BE2C (cell line): ENCODE measurements around the gene FOXS1.

Experiments
- DNase-seq: peaks from one replicate; pipeline ENCODE4 v3.0.0-alpha.2; 2020
- H3K27me3 ChIP-seq: fragments of 250-450 bp; sonication (Bioruptor Pico); 2 replicates; pipeline ENCODE4 v1.5.1; 2020; ENCODE audit warnings: mild to moderate bottlenecking
- H3K36me3 ChIP-seq: fragments of 250-450 bp; sonication (Bioruptor Pico); 2 replicates; pipeline ENCODE4 v1.5.1; 2020; ENCODE audit warnings: mild to moderate bottlenecking
- H3K4me1 ChIP-seq: fragments of 250-450 bp; sonication (Bioruptor Pico); 2 replicates; pipeline ENCODE4 v1.5.1; 2020
- H3K4me3 ChIP-seq: 2 replicates; pipeline ENCODE4 v1.5.1; 2011; ENCODE audit warnings: low read depth, low read length
- H3K9me3 ChIP-seq: fragments of 250-450 bp; sonication (Bioruptor Pico); 2 replicates; pipeline ENCODE4 v1.5.1; 2020
- CTCF ChIP-seq: IDR thresholded peaks from 2 replicates; pipeline ENCODE4 v1.5.1; 2012; ENCODE audit warnings: mild to moderate bottlenecking, low read depth, low read length

The FOXS1 gene

GRCh38 chr20:31859266-31859997 is 14.0 kb upstream of the FOXS1 start:
- no peak for DNase-seq
- Histone ChIP-seq H3K27me3 (peaks cover 21% of the 10 kb centered on the region), H3K9me3 (no peaks in the 10 kb centered on the region), H3K36me3 (no peaks in the 10 kb centered on the region), H3K4me1 (peaks cover 6% of the 10 kb centered on the region), H3K4me3 (no peak overlapping the region)
- TF ChIP-seq CTCF, result no peak

GRCh38 chr20:31858760-31859083 is 13.3 kb upstream of the FOXS1 start:
- no peak for DNase-seq
- TF ChIP-seq CTCF, result no peak
- Histone ChIP-seq H3K9me3 (no peaks in the 10 kb centered on the region), H3K4me3 (no peak overlapping the region), H3K36me3 (no peaks in the 10 kb centered on the region), H3K27me3 (peaks cover 21% of the 10 kb centered on the region), H3K4me1 (peaks cover 6% of the 10 kb centered on the region)

- peaks cover 6% of the 10 kb centered on the region for H3K4me1 ChIP-seq
- TF ChIP-seq CTCF, result no peak
- no peak overlapping the region for H3K4me3 ChIP-seq
- H3K9me3 ChIP-seq, result no peaks in the 10 kb centered on the region
- no peaks in the 10 kb centered on the region for H3K36me3 ChIP-seq
- H3K27me3 ChIP-seq, result peaks cover 21% of the 10 kb centered on the region
- DNase-seq, result no peak
Measured at GRCh38 chr20:31857861-31858759, 12.7 kb upstream of the FOXS1 start.

- no peak overlapping the region for H3K4me3 ChIP-seq
- H3K27me3 ChIP-seq, result peaks cover 21% of the 10 kb centered on the region
- TF ChIP-seq CTCF, result no peak
- H3K4me1 ChIP-seq, result peaks cover 6% of the 10 kb centered on the region
- H3K36me3 ChIP-seq, result no peaks in the 10 kb centered on the region
- no peak for DNase-seq
- H3K9me3 ChIP-seq, result no peaks in the 10 kb centered on the region
Measured at GRCh38 chr20:31856516-31856915, 11.1 kb upstream of the FOXS1 start.

GRCh38 chr20:31853481-31853880 is 8.1 kb upstream of the FOXS1 start:
- no peaks in the 10 kb centered on the region for H3K36me3 ChIP-seq
- H3K4me1 ChIP-seq, result no peaks in the 10 kb centered on the region
- TF ChIP-seq CTCF, result no peak
- no peak overlapping the region for H3K4me3 ChIP-seq
- H3K27me3 ChIP-seq, result peaks cover 29% of the 10 kb centered on the region
- no peaks in the 10 kb centered on the region for H3K9me3 ChIP-seq
- DNase-seq, result no peak
